NCI-H2029 treated with DMSO at 0.1 percent for 48 hours (cell line): ENCODE data around the gene TMEM183A.
"Not testable (repeated sequence)": the region's sequence is repeated elsewhere in the genome, so short reads cannot be mapped to it uniquely, and the experiment has no call there.

Experiments used
- DNase-seq: peaks from one replicate; lab custom pipeline; 2025; lab: John Stamatoyannopoulos, UW

Gene TMEM183A

GRCh38 chr1:202987255-202987654 lies 19.9 kb upstream of the TMEM183A start:
- no peak for DNase-seq

DNA sequence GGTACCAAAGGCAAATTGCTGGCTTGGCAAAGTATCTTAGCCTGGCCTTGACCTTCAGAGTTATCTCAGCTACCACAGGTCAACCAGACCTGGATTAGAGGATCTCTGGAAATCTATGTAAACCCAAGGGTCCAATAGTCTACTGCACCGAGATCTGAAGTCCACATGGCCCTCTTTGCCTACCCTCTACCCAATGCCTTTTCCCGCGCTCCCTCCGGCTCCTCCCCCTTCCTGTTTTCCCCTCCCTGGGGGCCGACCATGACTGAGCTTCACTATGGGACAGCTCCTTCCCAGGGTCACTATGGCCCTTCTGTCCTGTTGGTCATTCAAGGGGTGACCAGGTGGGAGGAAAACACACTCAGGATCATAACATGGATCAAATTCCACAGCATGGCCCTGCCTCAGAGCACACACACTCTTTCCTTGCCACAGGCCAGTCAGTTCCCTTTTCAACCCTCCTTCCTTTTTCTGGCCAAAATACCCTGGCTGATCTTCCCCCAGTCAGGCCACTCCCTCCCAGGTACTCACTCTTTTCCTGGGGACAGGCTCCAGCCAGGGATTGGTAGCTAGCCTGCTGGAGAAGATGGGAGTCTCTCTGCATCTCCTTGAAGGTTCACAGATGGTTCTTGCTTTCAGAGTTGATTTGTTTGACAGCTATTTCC lies 19.1 kb upstream of the TMEM183A start:
- no peak for DNase-seq

DNA sequence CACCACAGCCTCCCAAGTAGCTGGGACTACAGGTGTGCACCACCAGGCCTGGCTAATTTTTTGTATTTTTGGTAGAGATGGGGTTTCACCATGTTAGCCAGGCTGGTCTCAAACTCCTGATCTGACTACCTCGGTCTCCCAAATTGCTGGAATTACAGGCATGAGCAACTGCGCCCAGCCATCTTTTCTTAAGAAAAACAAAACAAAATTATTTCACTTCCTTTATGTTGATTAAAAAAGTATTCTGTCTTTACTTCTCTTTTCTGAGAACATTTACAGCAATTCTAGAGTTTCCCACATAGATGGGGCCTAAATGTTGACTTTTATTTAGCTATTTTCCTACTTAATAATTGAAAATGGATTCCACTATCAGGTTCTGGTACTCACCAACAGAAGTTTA lies 17.3 kb upstream of the TMEM183A start:
- DNase-seq, result no peak

- no peak for DNase-seq
Observed at GRCh38 chr1:202991112-202991511, 16.1 kb upstream of the TMEM183A start.

DNA sequence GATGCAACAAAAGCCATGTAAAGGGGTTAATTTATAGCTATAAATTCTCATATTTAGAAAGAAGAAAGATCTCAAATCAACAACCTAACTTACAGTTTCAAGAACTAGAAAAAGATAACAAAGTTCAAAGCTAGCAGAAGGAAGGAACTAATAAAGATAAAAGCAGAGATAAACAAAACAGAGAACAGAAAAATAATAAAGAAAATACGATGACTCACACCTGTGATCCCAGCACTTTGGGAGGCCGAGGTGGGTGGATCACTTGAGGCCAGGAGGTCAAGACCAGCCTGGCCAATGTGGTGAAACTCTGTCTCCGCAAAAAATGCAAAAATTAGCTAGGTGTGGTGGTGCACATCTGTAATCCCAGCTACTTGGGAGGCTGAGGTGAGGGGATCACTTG lies 12.4 kb upstream of the TMEM183A start:
- no peak for DNase-seq

GRCh38 chr1:202998836-202999750 lies 8.1 kb upstream of the TMEM183A start:
- DNase-seq, result no peak

GRCh38 chr1:203000217-203000944 lies 6.8 kb upstream of the TMEM183A start:
- DNase-seq, result no peak

DNA sequence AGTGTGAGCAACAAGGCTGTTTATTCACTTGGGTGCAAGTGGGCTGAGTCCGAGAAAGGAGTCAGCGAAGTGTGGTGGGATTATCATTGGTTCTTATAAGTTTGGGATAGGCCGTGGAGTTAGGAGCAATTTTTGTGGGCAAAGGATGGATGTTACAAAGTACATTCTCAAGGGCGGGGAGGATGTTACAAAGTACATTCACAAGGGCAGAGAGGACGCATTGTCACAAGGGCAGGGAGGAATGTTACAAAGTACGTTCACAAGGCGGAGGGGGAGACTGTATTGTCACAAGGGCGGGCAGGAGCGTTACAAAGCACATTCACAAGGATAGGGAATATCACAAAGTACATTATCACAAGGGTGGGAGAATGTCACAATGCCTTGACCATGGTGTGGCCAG lies 5.2 kb upstream of the TMEM183A start:
- DNase-seq, result no peak

DNA sequence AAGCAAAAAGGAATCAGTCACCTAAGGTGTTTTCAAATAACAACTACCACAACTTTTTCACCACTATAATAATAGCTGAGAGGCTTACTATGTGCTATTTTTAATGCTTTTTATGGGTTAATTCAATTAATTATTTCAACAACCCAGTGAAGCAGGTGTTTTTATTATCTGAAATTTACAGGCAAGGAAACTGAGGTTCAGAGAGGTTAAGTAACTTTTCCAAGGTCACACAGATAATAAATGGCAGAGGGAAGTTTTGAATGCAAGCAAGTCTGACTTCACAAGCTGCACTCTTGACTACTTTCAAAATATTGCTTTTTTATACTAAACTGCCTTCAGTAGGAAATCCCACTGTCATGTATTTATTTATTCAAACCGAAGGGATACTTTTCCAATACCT lies 4.2 kb upstream of the TMEM183A start:
- no peak for DNase-seq

DNA sequence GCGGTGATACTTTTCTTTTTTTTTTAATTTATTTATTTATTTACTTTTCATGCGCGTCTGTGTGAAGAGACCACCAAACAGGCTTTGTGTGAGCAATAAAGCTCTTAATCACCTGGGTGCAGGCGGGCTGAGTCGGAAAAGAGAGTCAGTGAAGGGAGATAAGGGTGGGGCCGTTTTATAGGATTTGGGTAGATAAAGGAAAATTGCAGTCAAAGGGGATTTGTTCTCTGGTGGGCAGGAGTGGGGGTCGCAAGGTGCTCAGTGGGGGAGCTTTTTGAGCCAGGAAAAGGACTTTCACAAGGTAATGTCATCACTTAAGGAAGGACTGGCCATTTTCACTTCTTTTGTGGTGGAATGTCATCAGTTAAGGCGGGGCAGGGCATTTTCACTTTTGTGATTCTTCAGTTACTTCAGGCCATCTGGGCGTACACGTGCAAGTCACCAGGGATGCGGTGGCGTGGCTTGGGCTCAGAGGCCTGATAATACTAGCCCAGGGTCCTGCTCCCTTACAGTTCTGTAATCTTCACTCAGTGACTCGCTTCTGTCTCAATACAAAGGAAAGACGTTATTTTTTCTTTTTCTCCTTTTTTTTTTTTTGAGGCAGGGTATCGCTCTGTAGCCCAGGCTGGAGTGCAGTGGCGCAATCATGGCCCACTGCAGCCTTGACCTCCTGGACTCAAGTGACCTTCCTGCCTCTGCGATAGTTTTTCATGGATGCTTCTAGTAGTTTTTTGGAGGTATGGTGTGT lies 1.6 kb upstream of the TMEM183A start:
- DNase-seq, result not testable (repeated sequence)

GRCh38 chr1:203009185-203009584 lies 2.0 kb downstream of the TMEM183A start:
- DNase-seq, result no peak

- DNase-seq, result no peak
Observed at GRCh38 chr1:203011582-203011981, 4.4 kb downstream of the TMEM183A start.

- DNase-seq, result no peak
Observed at GRCh38 chr1:203017061-203017460, 9.9 kb downstream of the TMEM183A start.

DNA sequence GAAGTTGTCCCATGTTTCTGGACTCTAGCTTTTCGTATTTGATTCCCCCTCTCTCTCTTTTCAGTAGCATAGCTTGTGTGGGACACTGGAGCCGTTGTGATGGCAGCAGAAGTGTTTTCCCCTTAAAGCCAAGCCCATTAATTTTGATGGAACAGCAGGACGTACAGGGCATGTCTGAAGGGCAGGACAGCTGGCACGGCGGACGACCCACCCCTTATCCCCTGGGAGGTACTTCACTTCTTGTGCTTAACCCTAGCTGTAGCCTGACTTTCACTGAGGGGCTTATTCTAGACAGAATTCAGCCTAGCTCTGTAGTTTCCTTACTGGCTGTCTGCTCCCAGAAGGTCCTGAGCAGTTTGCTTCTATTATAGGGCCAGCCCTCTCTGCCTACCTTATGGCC lies 10.5 kb downstream of the TMEM183A start:
- no peak for DNase-seq

DNA sequence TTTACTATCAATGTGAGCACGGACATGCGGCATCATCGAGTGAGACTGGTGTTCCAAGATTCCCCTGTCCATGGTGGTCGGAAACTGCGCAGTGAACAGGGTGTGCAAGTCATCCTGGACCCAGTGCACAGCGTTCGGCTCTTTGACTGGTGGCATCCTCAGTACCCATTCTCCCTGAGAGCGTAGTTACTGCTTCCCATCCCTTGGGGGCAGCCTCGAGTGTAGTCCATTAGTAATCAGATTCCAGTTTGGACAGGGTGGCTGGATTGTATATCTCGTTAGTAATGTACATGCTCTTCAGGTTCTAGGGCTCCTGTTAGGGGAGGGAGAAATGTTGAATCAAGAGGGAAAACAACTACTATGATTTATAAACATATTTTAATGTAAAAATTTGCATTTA lies 15.7 kb downstream of the TMEM183A start:
- DNase-seq, result not testable (repeated sequence)

GRCh38 chr1:203025686-203026030 lies 18.5 kb downstream of the TMEM183A start:
- DNase-seq, result no peak

GRCh38 chr1:203026031-203026665 lies 19.0 kb downstream of the TMEM183A start, which contains the start of gene PPFIA4:
Gene PPFIA4, plus strand, starts transcription at chr1:203026491. Its CDS starts 12,518 bp downstream, at chr1:203039009.
- peak; percentile 89 for DNase-seq

GRCh38 chr1:203026666-203027663 lies 19.8 kb downstream of the TMEM183A start:
- DNase-seq, result no peak

- DNase-seq, result no peak
Observed at GRCh38 chr1:203028067-203028783, 21.1 kb downstream of the TMEM183A start.
